HEK293 (cell line): ENCODE data around the gene GPN1.

Experiments
- BCL11A ChIP-seq: fragments of 450-650 bp; formaldehyde crosslinking; IDR thresholded peaks from 2 replicates; pipeline ENCODE4 v1.5.1; 2016; ENCODE audit warnings: low read depth, missing biosample characterization, missing genetic modification characterization
- GLIS2 ChIP-seq: fragments of 450-650 bp; formaldehyde crosslinking; IDR thresholded peaks from 2 replicates; pipeline ENCODE4 v1.5.1; 2016; ENCODE audit warnings: missing biosample characterization, missing genetic modification characterization
- HOXA7 ChIP-seq: sonication (generic); formaldehyde crosslinking; IDR thresholded peaks from 2 replicates; pipeline ENCODE4 v1.8.1; 2022; ENCODE audit warnings: missing genetic modification reagents, borderline replicate concordance
- KLF1 ChIP-seq: fragments of 450-650 bp; formaldehyde crosslinking; IDR thresholded peaks from 2 replicates; pipeline ENCODE4 v1.5.1; 2016; ENCODE audit warnings: missing biosample characterization, missing genetic modification characterization
- KLF16 ChIP-seq: fragments of 450-650 bp; formaldehyde crosslinking; IDR thresholded peaks from 2 replicates; pipeline ENCODE4 v1.5.1; 2017; ENCODE audit warnings: missing biosample characterization, missing genetic modification characterization
- MEIS1 ChIP-seq: sonication (generic); formaldehyde crosslinking; IDR thresholded peaks from 2 replicates; pipeline ENCODE4 v1.8.1; 2022; ENCODE audit warnings: missing genetic modification reagents, mild to moderate bottlenecking, borderline replicate concordance
- ZFP37 ChIP-seq: fragments of 450-650 bp; formaldehyde crosslinking; IDR thresholded peaks from 2 replicates; pipeline ENCODE4 v1.5.1; 2016; ENCODE audit warnings: missing biosample characterization, missing genetic modification characterization
- ZNF114 ChIP-seq: fragments of 450-650 bp; formaldehyde crosslinking; IDR thresholded peaks from 2 replicates; pipeline ENCODE4 v1.5.0; 2017; ENCODE audit warnings: missing biosample characterization, missing genetic modification characterization
- ZNF239 ChIP-seq: fragments of 450-650 bp; formaldehyde crosslinking; IDR thresholded peaks from 2 replicates; pipeline ENCODE4 v1.5.1; 2016; ENCODE audit warnings: missing biosample characterization, missing genetic modification characterization
- ZNF266 ChIP-seq: fragments of 450-650 bp; formaldehyde crosslinking; IDR thresholded peaks from 2 replicates; pipeline ENCODE4 v1.5.1; 2016; ENCODE audit warnings: missing biosample characterization, missing genetic modification characterization, low read depth
- ZNF473 ChIP-seq: fragments of 450-650 bp; formaldehyde crosslinking; IDR thresholded peaks from 2 replicates; pipeline ENCODE4 v1.5.1; 2017; ENCODE audit warnings: missing biosample characterization, missing genetic modification characterization
- ZNF501 ChIP-seq: fragments of 450-650 bp; formaldehyde crosslinking; IDR thresholded peaks from 2 replicates; pipeline ENCODE4 v1.5.1; 2016; ENCODE audit warnings: missing biosample characterization, missing genetic modification characterization
- ZNF548 ChIP-seq: fragments of 450-650 bp; formaldehyde crosslinking; IDR thresholded peaks from 2 replicates; pipeline ENCODE4 v1.5.1; 2016; ENCODE audit warnings: missing biosample characterization, missing genetic modification characterization
- ZNF558 ChIP-seq: fragments of 450-650 bp; formaldehyde crosslinking; IDR thresholded peaks from 2 replicates; pipeline ENCODE4 v1.5.1; 2016; ENCODE audit warnings: missing biosample characterization, missing genetic modification characterization
- ZNF701 ChIP-seq: fragments of 450-650 bp; formaldehyde crosslinking; IDR thresholded peaks from 2 replicates; pipeline ENCODE4 v1.5.1; 2016; ENCODE audit warnings: missing biosample characterization, missing genetic modification characterization
- ZNF777 ChIP-seq: fragments of 450-650 bp; formaldehyde crosslinking; IDR thresholded peaks from 2 replicates; pipeline ENCODE4 v1.5.1; 2017; ENCODE audit warnings: missing biosample characterization, missing genetic modification characterization, borderline replicate concordance
- ZNF830 ChIP-seq: fragments of 450-650 bp; IDR thresholded peaks from 2 replicates; pipeline ENCODE4 v1.5.0; 2018; ENCODE audit warnings: missing biosample characterization, missing genetic modification characterization, low read depth, mild to moderate bottlenecking, moderate library complexity
- ZNF843 ChIP-seq: fragments of 450-650 bp; formaldehyde crosslinking; IDR thresholded peaks from 2 replicates; pipeline ENCODE4 v1.5.1; 2016; ENCODE audit warnings: missing biosample characterization, missing genetic modification characterization
- TF ChIP-seq, protein P1 (sequence below): fragments of 450-650 bp; formaldehyde crosslinking; IDR thresholded peaks from 2 replicates; pipeline ENCODE4 v1.5.1; 2016; ENCODE audit warnings: missing biosample characterization, missing genetic modification characterization
- TF ChIP-seq, protein P2 (sequence below): fragments of 450-650 bp; formaldehyde crosslinking; IDR thresholded peaks from 2 replicates; pipeline ENCODE4 v1.5.1; 2016; ENCODE audit warnings: missing biosample characterization, missing genetic modification characterization, low read depth
- TF ChIP-seq, protein P3 (sequence below): IDR thresholded peaks from 2 replicates; pipeline ENCODE4 v1.6.1; 2011; ENCODE audit warnings: mild to moderate bottlenecking, low read depth, low read length, borderline replicate concordance
- TF ChIP-seq, protein P4 (sequence below): fragments of 450-650 bp; formaldehyde crosslinking; IDR thresholded peaks from 2 replicates; pipeline ENCODE4 v1.5.0; 2017; ENCODE audit warnings: missing biosample characterization, missing genetic modification characterization, borderline replicate concordance
- TF ChIP-seq, protein P5 (sequence below): fragments of 450-650 bp; formaldehyde crosslinking; IDR thresholded peaks from 2 replicates; pipeline ENCODE4 v1.5.1; 2016; ENCODE audit warnings: missing biosample characterization, missing genetic modification characterization
- TF ChIP-seq, protein P6 (sequence below): fragments of 450-650 bp; formaldehyde crosslinking; IDR thresholded peaks from 2 replicates; pipeline ENCODE4 v1.5.1; 2016; ENCODE audit warnings: missing biosample characterization, missing genetic modification characterization
- TF ChIP-seq, protein P7 (sequence below): fragments of 450-650 bp; formaldehyde crosslinking; IDR thresholded peaks from 2 replicates; pipeline ENCODE4 v1.5.1; 2016; ENCODE audit warnings: missing biosample characterization, missing genetic modification characterization
- TF ChIP-seq, protein P8 (sequence below): fragments of 450-650 bp; formaldehyde crosslinking; optimal IDR thresholded peaks from 2 replicates; pipeline ENCODE3; 2016; ENCODE audit warnings: missing biosample characterization, mild to moderate bottlenecking, missing genetic modification characterization

The GPN1 gene

DNA sequence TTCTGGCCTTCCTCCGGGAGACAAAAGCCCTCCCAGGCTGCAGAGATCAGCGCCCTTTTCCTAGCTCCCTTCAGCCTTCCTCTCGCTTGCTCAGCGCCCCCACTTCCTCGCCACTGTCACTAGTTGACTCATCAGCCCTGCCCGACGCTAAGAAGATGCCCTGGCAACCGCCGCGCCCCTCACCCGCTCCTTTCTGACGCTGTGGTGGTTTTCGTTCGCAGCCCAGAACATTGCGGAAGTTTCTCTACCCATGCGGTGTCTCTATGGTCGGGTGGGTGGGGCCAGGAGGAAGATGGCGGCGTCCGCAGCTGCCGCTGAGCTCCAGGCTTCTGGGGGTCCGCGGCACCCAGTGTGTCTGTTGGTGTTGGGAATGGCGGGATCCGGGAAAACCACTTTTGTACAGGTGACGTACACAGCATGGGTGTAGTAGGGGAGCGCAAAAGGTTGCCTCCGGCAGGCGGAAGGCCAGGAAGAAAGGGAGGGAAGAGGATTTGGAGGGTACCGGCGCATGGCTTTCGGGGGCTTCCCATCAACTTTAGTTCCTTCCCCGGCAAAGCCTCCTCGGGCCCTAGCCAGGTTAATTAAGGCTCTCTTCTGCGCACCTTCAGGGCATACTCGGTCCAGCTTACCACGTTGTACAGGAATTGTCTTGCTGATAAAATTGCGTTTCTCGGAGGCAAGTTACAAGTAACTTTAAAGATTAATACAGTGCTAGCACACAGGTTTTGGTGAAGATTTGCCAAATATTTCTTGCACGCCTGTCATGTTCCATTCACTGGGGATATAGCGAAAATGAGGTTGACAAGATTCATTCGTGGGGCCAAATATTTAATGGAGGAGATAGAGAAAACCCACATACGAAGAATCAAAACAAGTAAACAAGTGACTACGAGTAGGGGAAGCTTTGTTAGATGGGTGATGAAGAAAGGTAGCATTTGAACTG is at the start of gene GPN1, which contains the start of gene CCDC121 (continued):
- TF ChIP-seq ZNF777 (tag by site-specific recombination) (no peak), ZNF501 (tag by site-specific recombination) (peak; percentile 58), MEIS1 (CRISPR knock-in tag) (no peak), ZNF473 (tag by site-specific recombination) (no peak), KLF16 (tag by site-specific recombination) (peak; percentile 71; the same call in 1 of the 2 replicates), ZNF548 (tag by site-specific recombination) (no peak), ZNF701 (no peak), ZNF830 (tag by site-specific recombination) (no peak), ZNF843 (tag by site-specific recombination) (no peak), ZNF266 (tag by site-specific recombination) (no peak), KLF1 (tag by site-specific recombination) (peak; percentile 11; the same call in 1 of the 2 replicates), HOXA7 (CRISPR knock-in tag) (no peak), ZFP37 (tag by site-specific recombination) (peak; percentile 45; the same call in 1 of the 2 replicates), ZNF239 (no peak), BCL11A (tag by site-specific recombination) (no peak), ZNF114 (tag by site-specific recombination) (no peak), ZNF558 (no peak), GLIS2 (tag by site-specific recombination) (no peak)
- TF ChIP-seq, protein P1, sequence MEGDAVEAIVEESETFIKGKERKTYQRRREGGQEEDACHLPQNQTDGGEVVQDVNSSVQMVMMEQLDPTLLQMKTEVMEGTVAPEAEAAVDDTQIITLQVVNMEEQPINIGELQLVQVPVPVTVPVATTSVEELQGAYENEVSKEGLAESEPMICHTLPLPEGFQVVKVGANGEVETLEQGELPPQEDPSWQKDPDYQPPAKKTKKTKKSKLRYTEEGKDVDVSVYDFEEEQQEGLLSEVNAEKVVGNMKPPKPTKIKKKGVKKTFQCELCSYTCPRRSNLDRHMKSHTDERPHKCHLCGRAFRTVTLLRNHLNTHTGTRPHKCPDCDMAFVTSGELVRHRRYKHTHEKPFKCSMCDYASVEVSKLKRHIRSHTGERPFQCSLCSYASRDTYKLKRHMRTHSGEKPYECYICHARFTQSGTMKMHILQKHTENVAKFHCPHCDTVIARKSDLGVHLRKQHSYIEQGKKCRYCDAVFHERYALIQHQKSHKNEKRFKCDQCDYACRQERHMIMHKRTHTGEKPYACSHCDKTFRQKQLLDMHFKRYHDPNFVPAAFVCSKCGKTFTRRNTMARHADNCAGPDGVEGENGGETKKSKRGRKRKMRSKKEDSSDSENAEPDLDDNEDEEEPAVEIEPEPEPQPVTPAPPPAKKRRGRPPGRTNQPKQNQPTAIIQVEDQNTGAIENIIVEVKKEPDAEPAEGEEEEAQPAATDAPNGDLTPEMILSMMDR (tag by site-specific recombination), result no peak; the same call in 1 of the 2 replicates
- TF ChIP-seq, protein P2, sequence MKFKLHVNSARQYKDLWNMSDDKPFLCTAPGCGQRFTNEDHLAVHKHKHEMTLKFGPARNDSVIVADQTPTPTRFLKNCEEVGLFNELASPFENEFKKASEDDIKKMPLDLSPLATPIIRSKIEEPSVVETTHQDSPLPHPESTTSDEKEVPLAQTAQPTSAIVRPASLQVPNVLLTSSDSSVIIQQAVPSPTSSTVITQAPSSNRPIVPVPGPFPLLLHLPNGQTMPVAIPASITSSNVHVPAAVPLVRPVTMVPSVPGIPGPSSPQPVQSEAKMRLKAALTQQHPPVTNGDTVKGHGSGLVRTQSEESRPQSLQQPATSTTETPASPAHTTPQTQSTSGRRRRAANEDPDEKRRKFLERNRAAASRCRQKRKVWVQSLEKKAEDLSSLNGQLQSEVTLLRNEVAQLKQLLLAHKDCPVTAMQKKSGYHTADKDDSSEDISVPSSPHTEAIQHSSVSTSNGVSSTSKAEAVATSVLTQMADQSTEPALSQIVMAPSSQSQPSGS (tag by site-specific recombination), result no peak
- TF ChIP-seq, protein P3, sequence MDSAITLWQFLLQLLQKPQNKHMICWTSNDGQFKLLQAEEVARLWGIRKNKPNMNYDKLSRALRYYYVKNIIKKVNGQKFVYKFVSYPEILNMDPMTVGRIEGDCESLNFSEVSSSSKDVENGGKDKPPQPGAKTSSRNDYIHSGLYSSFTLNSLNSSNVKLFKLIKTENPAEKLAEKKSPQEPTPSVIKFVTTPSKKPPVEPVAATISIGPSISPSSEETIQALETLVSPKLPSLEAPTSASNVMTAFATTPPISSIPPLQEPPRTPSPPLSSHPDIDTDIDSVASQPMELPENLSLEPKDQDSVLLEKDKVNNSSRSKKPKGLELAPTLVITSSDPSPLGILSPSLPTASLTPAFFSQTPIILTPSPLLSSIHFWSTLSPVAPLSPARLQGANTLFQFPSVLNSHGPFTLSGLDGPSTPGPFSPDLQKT, result no peak
- TF ChIP-seq, protein P4, sequence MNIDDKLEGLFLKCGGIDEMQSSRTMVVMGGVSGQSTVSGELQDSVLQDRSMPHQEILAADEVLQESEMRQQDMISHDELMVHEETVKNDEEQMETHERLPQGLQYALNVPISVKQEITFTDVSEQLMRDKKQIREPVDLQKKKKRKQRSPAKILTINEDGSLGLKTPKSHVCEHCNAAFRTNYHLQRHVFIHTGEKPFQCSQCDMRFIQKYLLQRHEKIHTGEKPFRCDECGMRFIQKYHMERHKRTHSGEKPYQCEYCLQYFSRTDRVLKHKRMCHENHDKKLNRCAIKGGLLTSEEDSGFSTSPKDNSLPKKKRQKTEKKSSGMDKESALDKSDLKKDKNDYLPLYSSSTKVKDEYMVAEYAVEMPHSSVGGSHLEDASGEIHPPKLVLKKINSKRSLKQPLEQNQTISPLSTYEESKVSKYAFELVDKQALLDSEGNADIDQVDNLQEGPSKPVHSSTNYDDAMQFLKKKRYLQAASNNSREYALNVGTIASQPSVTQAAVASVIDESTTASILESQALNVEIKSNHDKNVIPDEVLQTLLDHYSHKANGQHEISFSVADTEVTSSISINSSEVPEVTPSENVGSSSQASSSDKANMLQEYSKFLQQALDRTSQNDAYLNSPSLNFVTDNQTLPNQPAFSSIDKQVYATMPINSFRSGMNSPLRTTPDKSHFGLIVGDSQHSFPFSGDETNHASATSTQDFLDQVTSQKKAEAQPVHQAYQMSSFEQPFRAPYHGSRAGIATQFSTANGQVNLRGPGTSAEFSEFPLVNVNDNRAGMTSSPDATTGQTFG (tag by site-specific recombination), result no peak
- TF ChIP-seq, protein P5, sequence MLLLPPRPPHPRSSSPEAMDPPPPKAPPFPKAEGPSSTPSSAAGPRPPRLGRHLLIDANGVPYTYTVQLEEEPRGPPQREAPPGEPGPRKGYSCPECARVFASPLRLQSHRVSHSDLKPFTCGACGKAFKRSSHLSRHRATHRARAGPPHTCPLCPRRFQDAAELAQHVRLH (tag by site-specific recombination), result no peak
- TF ChIP-seq, protein P6, sequence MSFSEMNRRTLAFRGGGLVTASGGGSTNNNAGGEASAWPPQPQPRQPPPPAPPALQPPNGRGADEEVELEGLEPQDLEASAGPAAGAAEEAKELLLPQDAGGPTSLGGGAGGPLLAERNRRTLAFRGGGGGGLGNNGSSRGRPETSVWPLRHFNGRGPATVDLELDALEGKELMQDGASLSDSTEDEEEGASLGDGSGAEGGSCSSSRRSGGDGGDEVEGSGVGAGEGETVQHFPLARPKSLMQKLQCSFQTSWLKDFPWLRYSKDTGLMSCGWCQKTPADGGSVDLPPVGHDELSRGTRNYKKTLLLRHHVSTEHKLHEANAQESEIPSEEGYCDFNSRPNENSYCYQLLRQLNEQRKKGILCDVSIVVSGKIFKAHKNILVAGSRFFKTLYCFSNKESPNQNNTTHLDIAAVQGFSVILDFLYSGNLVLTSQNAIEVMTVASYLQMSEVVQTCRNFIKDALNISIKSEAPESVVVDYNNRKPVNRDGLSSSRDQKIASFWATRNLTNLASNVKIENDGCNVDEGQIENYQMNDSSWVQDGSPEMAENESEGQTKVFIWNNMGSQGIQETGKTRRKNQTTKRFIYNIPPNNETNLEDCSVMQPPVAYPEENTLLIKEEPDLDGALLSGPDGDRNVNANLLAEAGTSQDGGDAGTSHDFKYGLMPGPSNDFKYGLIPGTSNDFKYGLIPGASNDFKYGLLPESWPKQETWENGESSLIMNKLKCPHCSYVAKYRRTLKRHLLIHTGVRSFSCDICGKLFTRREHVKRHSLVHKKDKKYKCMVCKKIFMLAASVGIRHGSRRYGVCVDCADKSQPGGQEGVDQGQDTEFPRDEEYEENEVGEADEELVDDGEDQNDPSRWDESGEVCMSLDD (tag by site-specific recombination), result no peak
- TF ChIP-seq, protein P7, sequence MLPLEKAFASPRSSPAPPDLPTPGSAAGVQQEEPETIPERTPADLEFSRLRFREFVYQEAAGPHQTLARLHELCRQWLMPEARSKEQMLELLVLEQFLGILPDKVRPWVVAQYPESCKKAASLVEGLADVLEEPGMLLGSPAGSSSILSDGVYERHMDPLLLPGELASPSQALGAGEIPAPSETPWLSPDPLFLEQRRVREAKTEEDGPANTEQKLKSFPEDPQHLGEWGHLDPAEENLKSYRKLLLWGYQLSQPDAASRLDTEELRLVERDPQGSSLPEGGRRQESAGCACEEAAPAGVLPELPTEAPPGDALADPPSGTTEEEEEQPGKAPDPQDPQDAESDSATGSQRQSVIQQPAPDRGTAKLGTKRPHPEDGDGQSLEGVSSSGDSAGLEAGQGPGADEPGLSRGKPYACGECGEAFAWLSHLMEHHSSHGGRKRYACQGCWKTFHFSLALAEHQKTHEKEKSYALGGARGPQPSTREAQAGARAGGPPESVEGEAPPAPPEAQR (tag by site-specific recombination), result no peak
- TF ChIP-seq, protein P8, sequence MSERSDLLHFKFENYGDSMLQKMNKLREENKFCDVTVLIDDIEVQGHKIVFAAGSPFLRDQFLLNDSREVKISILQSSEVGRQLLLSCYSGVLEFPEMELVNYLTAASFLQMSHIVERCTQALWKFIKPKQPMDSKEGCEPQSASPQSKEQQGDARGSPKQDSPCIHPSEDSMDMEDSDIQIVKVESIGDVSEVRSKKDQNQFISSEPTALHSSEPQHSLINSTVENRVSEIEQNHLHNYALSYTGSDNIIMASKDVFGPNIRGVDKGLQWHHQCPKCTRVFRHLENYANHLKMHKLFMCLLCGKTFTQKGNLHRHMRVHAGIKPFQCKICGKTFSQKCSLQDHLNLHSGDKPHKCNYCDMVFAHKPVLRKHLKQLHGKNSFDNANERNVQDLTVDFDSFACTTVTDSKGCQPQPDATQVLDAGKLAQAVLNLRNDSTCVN (tag by site-specific recombination), result peak; percentile 30
